GM18870 (cell line): ENCODE results near the gene PAIP2B.

Experiments
- ATAC-seq: cut with Tn5 transposase; IDR thresholded peaks from one replicate; pipeline ENCODE4 v1.9.1; 2021; ENCODE audit warnings: moderate library complexity; ENCODE audit not compliant: unreplicated experiment

The PAIP2B gene

DNA sequence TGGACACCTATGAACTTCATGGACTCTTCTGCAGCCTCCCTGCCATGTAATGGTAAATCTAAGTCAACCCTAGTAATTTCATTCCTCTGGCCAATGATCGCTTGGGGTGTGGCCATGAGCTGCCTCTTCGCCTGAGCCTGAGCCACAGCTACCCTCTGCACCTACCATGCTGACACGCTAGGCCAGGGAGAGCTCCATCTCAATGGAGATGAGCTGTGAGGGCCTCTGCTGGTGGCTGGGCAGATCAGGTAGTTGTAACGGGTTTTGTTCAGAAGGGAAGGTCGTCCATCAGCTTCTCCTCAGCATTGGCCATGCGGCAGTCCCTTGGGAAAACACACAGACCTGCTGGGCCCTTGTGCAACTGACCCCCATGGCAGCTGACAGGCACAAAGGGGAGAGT lies 72.1 kb downstream of the PAIP2B start:
- ATAC-seq, result no peak

DNA sequence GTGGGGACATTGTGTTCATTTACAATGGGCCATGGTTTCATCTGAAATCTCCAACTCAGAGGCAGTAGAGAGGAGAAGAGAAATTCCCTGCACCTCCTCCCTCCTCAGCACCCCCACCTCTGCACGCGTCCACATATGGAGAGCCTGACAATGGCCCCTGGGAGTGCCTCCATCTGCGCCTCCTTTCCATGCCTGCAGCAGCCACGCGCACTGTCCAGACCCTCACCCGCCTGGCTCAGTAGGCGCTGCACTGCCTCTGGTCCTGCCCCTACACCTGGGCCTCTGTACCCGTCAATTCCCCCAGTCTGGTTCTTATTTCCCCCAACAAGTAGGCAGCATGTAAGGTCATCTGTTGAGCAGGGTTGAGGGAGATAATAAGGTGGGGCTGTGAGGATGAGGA lies 72.6 kb downstream of the PAIP2B start:
- ATAC-seq, result no peak

DNA sequence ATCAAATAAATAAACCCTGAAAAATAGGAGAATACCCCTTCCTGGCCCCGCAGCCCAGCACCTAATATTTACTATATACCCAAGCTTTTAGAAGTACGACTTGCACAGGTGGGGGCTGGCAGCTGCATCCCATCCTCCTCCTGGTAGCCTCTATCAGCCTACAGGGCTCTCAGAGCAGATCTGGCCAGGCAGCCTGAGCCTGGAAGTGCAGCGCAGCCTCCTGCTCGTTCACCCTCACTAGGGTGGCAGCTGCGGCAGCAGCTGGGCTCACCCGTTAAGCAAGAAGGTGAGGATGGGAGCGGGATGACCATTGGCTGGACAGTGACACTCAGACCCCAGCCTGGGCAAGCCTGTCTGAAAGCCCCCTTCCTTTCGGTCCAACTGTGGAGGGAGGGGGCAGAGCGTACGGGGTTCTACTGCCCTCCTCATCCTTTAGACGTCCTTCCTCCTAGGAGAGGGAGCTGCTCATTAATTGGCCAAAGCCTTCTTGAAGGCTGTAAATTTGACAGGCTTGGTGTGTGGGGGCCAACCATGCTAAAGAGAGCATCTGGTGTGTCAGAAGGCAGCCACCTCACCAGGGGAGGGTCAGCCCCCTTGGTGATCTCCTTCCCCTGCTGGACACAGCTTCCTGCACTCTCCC lies 73.2 kb downstream of the PAIP2B start:
- no peak for ATAC-seq

DNA sequence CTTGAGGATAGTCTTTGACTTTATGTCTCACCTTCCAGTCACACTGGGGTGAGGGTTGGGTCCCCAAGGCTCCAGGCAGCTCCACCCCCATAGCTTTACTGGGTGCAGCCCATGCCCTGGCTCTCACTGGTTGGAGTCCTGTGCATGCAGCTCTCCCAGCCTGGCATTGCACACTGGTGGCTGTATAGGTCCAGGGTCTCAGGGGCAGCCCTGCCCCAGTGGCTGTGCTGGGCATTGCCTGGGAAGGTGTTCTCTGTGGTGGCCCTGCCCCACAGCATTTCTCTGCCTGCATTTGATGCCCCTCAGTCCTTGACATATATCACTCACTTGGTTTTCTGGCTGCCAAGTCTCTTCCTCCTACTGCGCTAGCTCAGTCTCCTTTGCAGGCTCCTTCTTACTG lies 75.3 kb downstream of the PAIP2B start:
- no peak for ATAC-seq

DNA sequence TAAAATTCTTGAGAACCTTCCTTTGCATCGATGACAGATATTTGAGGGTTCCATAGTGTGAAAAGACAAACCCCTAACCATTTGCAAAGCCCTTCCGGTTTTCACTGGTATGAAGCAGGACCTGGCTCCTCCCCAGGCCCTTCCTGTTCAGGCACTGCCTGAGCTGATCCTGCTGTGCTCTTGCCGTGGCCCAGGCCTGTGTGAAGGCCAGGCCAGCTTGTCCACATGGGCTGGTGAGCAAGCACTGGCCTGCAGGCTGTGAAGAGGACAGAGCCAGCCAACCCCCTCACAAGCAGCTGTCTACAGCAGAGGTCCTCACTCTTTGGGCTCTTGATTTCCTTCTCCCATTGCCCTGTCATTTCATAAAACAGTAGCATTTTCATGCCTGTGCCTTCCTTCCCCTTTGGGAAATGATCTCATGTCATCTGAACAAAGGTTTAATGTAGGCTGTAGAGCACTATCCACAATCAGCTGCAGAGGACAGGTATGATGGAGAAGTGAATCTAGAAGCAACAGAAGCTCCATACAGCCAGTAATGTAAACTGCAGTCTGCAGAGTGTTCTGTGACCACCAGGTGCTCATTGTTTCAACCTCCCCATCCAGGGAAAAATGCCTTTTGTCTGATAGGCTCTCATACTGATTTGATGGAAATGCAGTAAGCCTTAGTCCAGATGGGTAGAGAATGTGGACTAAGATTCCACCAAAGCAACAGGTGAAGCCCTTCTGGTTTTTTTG lies 76.7 kb downstream of the PAIP2B start:
- no peak for ATAC-seq

DNA sequence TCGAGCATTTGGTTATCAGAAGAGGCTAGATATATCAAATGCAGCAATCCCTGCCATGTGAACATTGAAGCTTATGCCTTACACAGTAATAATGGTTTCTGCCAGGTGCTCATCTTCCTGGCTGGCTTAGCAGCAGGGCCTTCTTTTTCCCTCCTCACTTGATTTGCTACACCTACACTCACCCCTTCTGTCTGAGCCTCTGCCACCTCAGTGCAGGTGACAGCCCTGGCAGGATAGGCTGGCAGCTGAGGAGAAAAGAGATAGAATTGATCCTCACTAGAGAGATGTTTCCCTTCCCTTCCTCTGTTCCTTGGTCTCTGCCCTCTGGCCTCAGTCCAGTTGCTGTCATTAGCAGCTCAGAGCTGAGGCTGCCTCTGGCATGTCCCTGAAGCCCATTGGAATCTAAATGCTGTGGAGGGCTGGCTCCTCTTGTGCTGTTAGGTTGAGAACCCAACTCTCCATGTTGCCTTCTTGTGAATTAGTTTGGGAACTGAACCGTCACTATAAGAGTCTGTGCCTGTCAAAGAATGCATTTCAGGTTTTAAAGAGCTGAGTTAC lies 78.3 kb downstream of the PAIP2B start:
- no peak for ATAC-seq

DNA sequence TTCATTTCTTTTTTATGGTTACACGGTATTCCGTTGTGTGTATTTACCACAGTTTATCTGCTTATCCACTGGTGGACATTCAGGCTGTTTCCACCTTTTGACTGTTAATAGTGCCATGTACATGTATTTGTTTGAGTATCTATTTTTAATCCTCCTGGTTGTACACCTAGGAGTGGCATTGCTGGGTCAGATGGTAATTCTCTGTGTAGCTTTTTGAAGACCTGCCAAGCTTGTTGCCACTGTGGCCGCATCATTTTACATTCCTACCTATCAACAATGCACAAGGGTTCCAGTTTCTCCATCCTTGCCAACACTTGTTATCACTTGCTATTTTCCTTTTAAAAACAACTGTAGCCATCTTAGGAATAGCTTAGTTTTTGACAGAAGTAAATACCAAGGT lies 83.1 kb downstream of the PAIP2B start:
- no peak for ATAC-seq

DNA sequence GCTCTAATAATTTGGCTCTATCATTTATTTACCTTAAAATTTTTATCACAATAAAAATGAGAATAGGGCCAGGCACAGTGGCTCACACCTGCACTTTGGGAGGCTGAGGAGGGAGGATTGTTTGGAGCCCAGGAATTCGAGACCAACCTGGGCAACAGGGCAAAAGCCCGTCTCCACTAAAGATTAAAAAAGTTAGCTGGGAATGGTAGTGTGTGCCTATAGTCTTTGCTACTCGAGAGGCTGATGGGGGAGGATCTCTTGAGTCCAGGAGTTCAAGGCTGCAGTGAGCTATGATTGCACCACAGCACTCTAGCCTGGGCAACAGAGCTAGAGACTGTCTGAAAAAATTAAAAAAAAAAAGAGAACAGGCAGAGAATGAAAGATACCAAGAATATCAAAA lies 90.7 kb downstream of the PAIP2B start:
- no peak for ATAC-seq

DNA sequence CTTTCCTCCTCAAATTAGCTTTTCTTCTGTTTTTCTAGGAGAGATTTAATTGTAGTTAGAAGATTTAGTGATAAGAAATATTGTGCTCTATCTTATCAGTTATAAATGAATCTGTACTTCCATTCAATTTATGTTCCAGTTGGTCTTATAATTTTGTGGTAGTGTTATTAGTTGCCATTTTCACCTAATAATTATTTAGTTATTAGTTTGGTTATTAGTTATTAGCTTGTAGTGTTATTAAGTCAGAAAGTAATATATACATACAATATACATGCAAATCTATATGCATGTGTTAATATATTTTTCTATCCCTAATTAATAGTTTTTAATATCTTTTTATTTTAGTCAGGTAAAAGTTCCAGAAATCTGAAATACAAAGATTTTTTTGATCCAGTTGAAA lies 93.3 kb downstream of the PAIP2B start:
- no peak for ATAC-seq
